HG03354 (cell line): ENCODE measurements around the gene MYBL2.
"Not testable (repeated sequence)": the region's sequence is repeated elsewhere in the genome, so short reads cannot be mapped to it uniquely, and the experiment has no call there.

Source experiments
- ATAC-seq: cut with Tn5 transposase; IDR thresholded peaks from one replicate; pipeline ENCODE4 v1.9.1; 2021; ENCODE audit warnings: mild to moderate bottlenecking; ENCODE audit not compliant: unreplicated experiment, poor library complexity, severe bottlenecking

MYBL2 gene

GRCh38 chr20:43666376-43667328 lies at the start of gene MYBL2:
MYBL2 (plus strand) TSS chr20:43667114; CDS start chr20:43667284, 170 bp downstream.
- peak; percentile 80 for ATAC-seq

- ATAC-seq: no peak
Measured at GRCh38 chr20:43631598-43631997, 35.3 kb upstream of the MYBL2 start.

- ATAC-seq: no peak
Measured at GRCh38 chr20:43636429-43636828, 30.5 kb upstream of the MYBL2 start.

GRCh38 chr20:43642548-43642947 lies 24.4 kb upstream of the MYBL2 start:
- ATAC-seq: no peak

GRCh38 chr20:43650997-43651525 lies 15.9 kb upstream of the MYBL2 start:
- no peak for ATAC-seq

- ATAC-seq: not testable (repeated sequence)
Measured at GRCh38 chr20:43651650-43652184, 15.2 kb upstream of the MYBL2 start.

- no peak for ATAC-seq
Measured at GRCh38 chr20:43653966-43654365, 12.9 kb upstream of the MYBL2 start.

- not testable (repeated sequence) for ATAC-seq
Measured at GRCh38 chr20:43655176-43655575, 11.7 kb upstream of the MYBL2 start.

GRCh38 chr20:43655937-43656336 lies 11.0 kb upstream of the MYBL2 start:
- ATAC-seq: no peak

- no peak for ATAC-seq
Measured at GRCh38 chr20:43658069-43658722, 8.7 kb upstream of the MYBL2 start.

- ATAC-seq: no peak
Measured at GRCh38 chr20:43658723-43659419, 8.0 kb upstream of the MYBL2 start.

- ATAC-seq: no peak
Measured at GRCh38 chr20:43662943-43663655, 3.8 kb upstream of the MYBL2 start.

- no peak for ATAC-seq
Measured at GRCh38 chr20:43665466-43666176, 1.3 kb upstream of the MYBL2 start.

- ATAC-seq: peak; percentile 46
Measured at GRCh38 chr20:43667341-43668132, 623 bp downstream of the MYBL2 start.

- no peak for ATAC-seq
Measured at GRCh38 chr20:43669332-43669731, 2.4 kb downstream of the MYBL2 start.

GRCh38 chr20:43670423-43670822 lies 3.5 kb downstream of the MYBL2 start:
- ATAC-seq: no peak

- ATAC-seq: no peak
Measured at GRCh38 chr20:43676368-43676767, 9.5 kb downstream of the MYBL2 start.

GRCh38 chr20:43680981-43681380 lies 14.1 kb downstream of the MYBL2 start:
- peak; percentile 4 for ATAC-seq
